ENCODE results near the gene SMURF2. TPM values are rescaled to one million over a fixed set of nuclear protein-coding genes. Genes with fewer than 3 reads are reported as not detected.

The SMURF2 gene
- total RNA-seq, 1 experiment from 2014 or later: 127 TPM

GRCh38 chr17:64547319-64547718, 114.8 kb downstream of the SMURF2 start:
- Histone ChIP-seq H3K4me3 (replicated peaks in 1 of 2; ENCODE audit: low read depth in 1 of 2, low read length in 2 of 2) (no peak overlapping the region), H3K4me2 (ENCODE audit: low read length) (no peak overlapping the region), H3K79me2 (ENCODE audit: insufficient read depth, low read length) (peaks cover 46% of the 10 kb centered on the region), H3K27me3 (ENCODE audit: insufficient read depth, low read length) (no peaks in the 10 kb centered on the region), H3K9me2 (ENCODE audit: insufficient read depth) (no peaks in the 10 kb centered on the region), H3K4me1 (ENCODE audit: control insufficient read depth in 1 of 2, insufficient read depth in 2 of 2, low read length in 2 of 2) (no peaks in the 10 kb centered on the region), H3K36me3 (ENCODE audit: control insufficient read depth in 1 of 2, insufficient read depth in 2 of 2, low read length in 2 of 2) (peaks cover 74 to 85% of the 10 kb centered on the region in 2 experiments), H3K27ac (ENCODE audit: low read depth, low read length) (no peak overlapping the region), H3K9ac (ENCODE audit: low read length) (no peak overlapping the region), H3K9me3 (ENCODE audit: control insufficient read depth in 1 of 2, insufficient read depth in 1 of 2, low read depth in 1 of 2, low read length in 2 of 2) (no peaks in the 10 kb centered on the region), H4K20me1 (ENCODE audit: insufficient read depth) (peaks cover 14% of the 10 kb centered on the region; the same call in 1 of the 2 replicates), H2AFZ (ENCODE audit: low read depth, low read length, poor library complexity, severe bottlenecking) (no peak overlapping the region)
- RAD21 ChIA-PET (ENCODE audit: low non-redundant PET in 1 of 2, low total read pairs in 2 of 2, uncharacterized antibody in 2 of 2, unreplicated experiment in 2 of 2): no interaction called here
- DNase-seq (ENCODE audit: low read depth, low spot score): no peak
- TF ChIP-seq POLR2AphosphoS5 (IDR thresholded peaks at IDR 0.05; ENCODE audit: low read depth, low read length): peak; percentile 26; the same call in 1 of the 2 replicates
- TF ChIP-seq JUND (IDR thresholded peaks at IDR 0.05): no peak
- no peak for ATAC-seq
- POLR2A ChIA-PET: no interaction called here
- no TSS peak for BruUV-seq (replicated peaks)
- intact Hi-C loops (cut with micrococcal nuclease): no loop called here
- CTCF ChIA-PET: interaction anchor here (1.0 kb wide), 1 partner anchor 14 kb away, joined by 3 read pairs; no protein-coding TSS in a partner anchor

- Histone ChIP-seq H3K9me3 (ENCODE audit: control insufficient read depth in 1 of 2, insufficient read depth in 1 of 2, low read depth in 1 of 2, low read length in 2 of 2) (no peaks in the 10 kb centered on the region), H3K4me1 (ENCODE audit: control insufficient read depth in 1 of 2, insufficient read depth in 2 of 2, low read length in 2 of 2) (no peaks in the 10 kb centered on the region), H3K79me2 (ENCODE audit: insufficient read depth, low read length) (peaks cover 41% of the 10 kb centered on the region), H3K27ac (ENCODE audit: low read depth, low read length) (no peak overlapping the region), H2AFZ (ENCODE audit: low read depth, low read length, poor library complexity, severe bottlenecking) (no peak overlapping the region), H3K9ac (ENCODE audit: low read length) (no peak overlapping the region), H3K4me3 (replicated peaks in 1 of 2; ENCODE audit: low read depth in 1 of 2, low read length in 2 of 2) (no peak overlapping the region), H3K4me2 (ENCODE audit: low read length) (no peak overlapping the region), H3K27me3 (ENCODE audit: insufficient read depth, low read length) (no peaks in the 10 kb centered on the region), H4K20me1 (ENCODE audit: insufficient read depth) (peaks cover 14% of the 10 kb centered on the region; the same call in 1 of the 2 replicates), H3K9me2 (ENCODE audit: insufficient read depth) (no peaks in the 10 kb centered on the region), H3K36me3 (ENCODE audit: control insufficient read depth in 1 of 2, insufficient read depth in 2 of 2, low read length in 2 of 2) (peaks cover 75 to 85% of the 10 kb centered on the region in 2 experiments)
- CTCF ChIA-PET: interaction anchor here (1.4 kb wide), 1 partner anchor 126 kb away, joined by 4 read pairs; no protein-coding TSS in a partner anchor
- TF ChIP-seq CBX3 (IDR thresholded peaks at IDR 0.05; ENCODE audit: low read depth) (no peak), EGR1 (IDR thresholded peaks at IDR 0.05; ENCODE audit: low read depth) (no peak), JUND (IDR thresholded peaks at IDR 0.05) (no peak), SRF (IDR thresholded peaks at IDR 0.05; ENCODE audit: low read depth) (no peak), ELF1 (IDR thresholded peaks at IDR 0.05; ENCODE audit: borderline replicate concordance, low read depth) (no peak), MAX (IDR thresholded peaks at IDR 0.05) (no peak), ZBTB33 (IDR thresholded peaks at IDR 0.05; ENCODE audit: extremely low read depth, insufficient replicate concordance, low read length) (no peak), CEBPB (IDR thresholded peaks at IDR 0.05; ENCODE audit: low read depth) (no peak), ATF3 (IDR thresholded peaks at IDR 0.05) (no peak), SIN3A (IDR thresholded peaks at IDR 0.05; ENCODE audit: low read depth) (no peak), ZNF274 (IDR thresholded peaks at IDR 0.05; ENCODE audit: low read depth, low read length) (no peak), SP1 (IDR thresholded peaks at IDR 0.05; ENCODE audit: low read depth) (no peak), POLR2AphosphoS5 (IDR thresholded peaks at IDR 0.05; ENCODE audit: low read depth, low read length) (no peak), YY1 (IDR thresholded peaks at IDR 0.05; ENCODE audit: extremely low read depth, insufficient replicate concordance, low read depth, low read length) (no peak)
- RAD21 ChIA-PET (ENCODE audit: low non-redundant PET in 1 of 2, low total read pairs in 2 of 2, uncharacterized antibody in 2 of 2, unreplicated experiment in 2 of 2): no interaction called here
- no TSS peak for BruUV-seq (replicated peaks)
- POLR2A ChIA-PET: no interaction called here
- DNase-seq (ENCODE audit: low read depth, low spot score) (no peak), ATAC-seq (no peak)
- intact Hi-C loops (cut with micrococcal nuclease): no loop called here
These were observed 115.4 kb downstream of the SMURF2 start for GRCh38 chr17:64546716-64547115.

All from HCT116 (cell line).